K562 (cell line): Measurements from ENCODE around the gene NTPCR. TPM values are rescaled to one million over a fixed set of nuclear protein-coding genes. Genes with fewer than 3 reads are reported as not detected.

Experiments
- ATAC-seq: fragments of 200-7000 bp; cut with Tn5 transposase; 3 replicates; pipeline ENCODE4 v1.9.1; 2020; ENCODE audit warnings: moderate library complexity
- BruUV-seq: library from RNA; stranded (reverse); fragments of 400-500 nt; replicated peaks from 2 replicates; lab custom pipeline; 2021; lab: Mats Ljungman, UMichigan
- CTCF ChIA-PET: fragments of 300-600 bp; formaldehyde crosslinking; extraction: SDS; loops from one replicate; lab custom pipeline; 2021; ENCODE audit warnings: low intra/inter-chr PET ratio; lab: Yijun Ruan, JAX
- POLR2A ChIA-PET: fragments of 300-600, 350-650 bp; sonication (Branson Sonifier 250); formaldehyde crosslinking; extraction: SDS; loops from one replicate; lab custom pipeline; 2021; ENCODE audit warnings: antibody characterized with exemption, inconsistent platforms; lab: Yijun Ruan, JAX
- DNase-seq, 4 experiments: peaks; one replicate each; pipeline versions ENCODE4 v3.0.0 to v3.0.0-alpha.2; 2011 to 2018; ENCODE audit warnings: low spot score in 3 of 4, mixed read lengths in 3 of 4; ENCODE audit errors: extremely low read depth in 1 of 4
- FAIRE-seq: peaks from 2 replicates; lab custom pipeline; 2011; peaks lifted over from hg19 to GRCh38; lab: Jason Lieb, UNC
- H2AFZ ChIP-seq: 2 replicates; pipeline ENCODE4 v1.6.0; 2011; ENCODE audit warnings: low read depth, low read length, control low read depth, inconsistent platforms
- H3K27ac ChIP-seq: fragments of 200-600 bp; 3 replicates; pipeline ENCODE4 v1.8.0; 2011; ENCODE audit warnings: low read depth, mild to moderate bottlenecking, control low read depth, inconsistent platforms, low read length, moderate library complexity, mixed read lengths; ENCODE audit errors: extremely low read depth
- H3K27me3 ChIP-seq, 2 experiments: fragments of 300-600 bp in 1 of 2; 2 replicates in 1 of 2; 3 replicates in 1 of 2; pipeline versions ENCODE4 v1.6.0 to v1.8.0; 2011; ENCODE audit warnings: inconsistent platforms in 2 of 2, low read length in 2 of 2, mild to moderate bottlenecking in 1 of 2, mixed read lengths in 1 of 2, moderate library complexity in 1 of 2; ENCODE audit not compliant: control insufficient read depth in 2 of 2, insufficient read depth in 2 of 2
- H3K36me3 ChIP-seq: fragments of 300-600 bp; 3 replicates; pipeline ENCODE4 v1.8.0; 2011; ENCODE audit warnings: mild to moderate bottlenecking, low read length, inconsistent platforms; ENCODE audit not compliant: control insufficient read depth, insufficient read depth
- H3K4me1 ChIP-seq, 2 experiments: fragments of 200-600 bp in 1 of 2; replicated peaks in 1 of 2; 2 replicates in 1 of 2; 3 replicates in 1 of 2; pipeline versions ENCODE4 v1.5.1 to v1.8.0; 2011; ENCODE audit warnings: inconsistent platforms in 2 of 2, low read length in 2 of 2, mild to moderate bottlenecking in 1 of 2, mixed read lengths in 1 of 2, moderate library complexity in 1 of 2; ENCODE audit not compliant: control insufficient read depth in 2 of 2, insufficient read depth in 2 of 2
- H3K4me2 ChIP-seq: 2 replicates; pipeline ENCODE4 v1.6.1; 2011; ENCODE audit warnings: low read length, control low read depth, inconsistent platforms, mixed read lengths; ENCODE audit not compliant: insufficient read depth
- H3K4me3 ChIP-seq: fragments of 200-600 bp; sonication (generic), shearing (Covaris generic); 2 replicates; pipeline ENCODE4 v1.5.1; 2016; ENCODE audit warnings: control low read depth, inconsistent platforms
- H3K79me2 ChIP-seq: fragments of 200-600 bp; 3 replicates; pipeline ENCODE4 v1.8.0; 2011; ENCODE audit warnings: low read length, inconsistent platforms; ENCODE audit not compliant: control insufficient read depth, insufficient read depth
- H3K9ac ChIP-seq, 2 experiments: 2 replicates each; pipeline versions ENCODE4 v1.6.0 to v1.6.1; 2011; ENCODE audit warnings: low read depth in 2 of 2, low read length in 2 of 2, control low read depth in 1 of 2, inconsistent platforms in 1 of 2, mild to moderate bottlenecking in 1 of 2, mixed read lengths in 1 of 2; ENCODE audit not compliant: insufficient read depth in 1 of 2
- H3K9me1 ChIP-seq: one replicate; pipeline ENCODE4 v1.6.0; 2011; ENCODE audit warnings: inconsistent platforms, mild to moderate bottlenecking, low read length, moderate library complexity; ENCODE audit not compliant: control insufficient read depth, insufficient read depth
- H3K9me3 ChIP-seq: replicated peaks from 2 replicates; pipeline ENCODE4 v1.5.1; 2011; ENCODE audit warnings: low read depth, low read length, inconsistent platforms; ENCODE audit not compliant: control insufficient read depth, insufficient read depth
- H4K20me1 ChIP-seq: replicated peaks from 2 replicates; pipeline ENCODE4 v1.6.1; 2011; ENCODE audit warnings: low read length, inconsistent platforms, mixed read lengths; ENCODE audit not compliant: control insufficient read depth, insufficient read depth
- GABPB2 ChIP-seq: fragments of 250-450 bp; sonication (Bioruptor Pico); conservative IDR thresholded peaks from 2 replicates; pipeline ENCODE4 v1.5.1; 2021; ENCODE audit warnings: mild to moderate bottlenecking
- NRF1 ChIP-seq, 2 experiments: fragments of 450-650 bp; IDR thresholded peaks in 1 of 2; conservative IDR thresholded peaks in 1 of 2; 2 replicates each; pipeline ENCODE4 v1.6.1; 2014; ENCODE audit warnings: mild to moderate bottlenecking in 2 of 2
- ZKSCAN8 ChIP-seq: fragments of 200-800 bp; sonication (Bioruptor generic); IDR thresholded peaks from 2 replicates; pipeline ENCODE4 v1.6.1; 2016; ENCODE audit warnings: missing genetic modification characterization, missing compliant biosample characterization
- ZNF143 ChIP-seq: sonication (generic); formaldehyde crosslinking; IDR thresholded peaks from 2 replicates; pipeline ENCODE4 v1.9.0; 2022; ENCODE audit warnings: mild to moderate bottlenecking, missing genetic modification reagents
- WGBS: fragments of 100-300 bp; shearing (Covaris generic); methylation state at CpG from one replicate; pipeline ENCODE4 v1.1.6; 2016; ENCODE audit warnings: low coverage, mixed read lengths; ENCODE audit not compliant: insufficient coverage; ENCODE audit errors: missing lambda C conversion rate; 5-methylcytosine and 5-hydroxymethylcytosine counted together
- in situ Hi-C: fragments of 300-500 bp; cut with MboI; formaldehyde crosslinking; loops from 4 replicates; pipeline ENCODE4 v1.15.0; 2018; ENCODE audit warnings: inconsistent platforms, mixed read lengths
- intact Hi-C: fragments of 100-400 bp; cut with micrococcal nuclease; formaldehyde crosslinking; loops from 2 replicates; pipeline ENCODE4 v1.14.2; 2022
- polyA plus RNA-seq, 8 experiments: library from polyadenylated mRNA; depleted of rRNA in 4 of 8; stranded (reverse) in 5 of 8; unstranded in 3 of 8; fragments of >200 nt; fragmentation: Nextera tagmentation in 2 of 8; fragmentation: Illumina TruSeq in 1 of 8; extraction: Ambion mirVana in 2 of 8; extraction: Trizol in 1 of 8; gene quantifications; 2 replicates each; pipeline versions ENCODE4 v1.2.1 to v1.2.3, GENCODE V29; 2011 to 2014; ENCODE audit warnings: inconsistent platforms in 1 of 8, missing spikeins in 1 of 8
- total RNA-seq, 7 experiments: library from RNA; depleted of rRNA in 6 of 7; stranded (reverse); fragments of >200 nt in 6 of 7; fragmentation: Illumina TruSeq in 2 of 7; extraction: Trizol in 2 of 7; gene quantifications; 2 replicates each; pipeline versions ENCODE4 v1.2.1 to v1.2.3, GENCODE V29; 2011 to 2021; ENCODE audit warnings: low replicate concordance in 1 of 7
- TF ChIP-seq, protein P1 (sequence below): fragments of 250-450 bp; sonication (Bioruptor Pico); IDR thresholded peaks from 2 replicates; pipeline ENCODE4 v1.5.0; 2022; ENCODE audit warnings: mild to moderate bottlenecking
- TF ChIP-seq, protein P2 (sequence below): fragments of 450-650 bp; formaldehyde crosslinking; IDR thresholded peaks from 2 replicates; pipeline ENCODE4 v1.4.0; 2020; ENCODE audit warnings: mild to moderate bottlenecking, moderate library complexity

NTPCR gene
- total and polyA plus RNA-seq, 9 of the 15 experiments (the other 6 are each of a cell fraction or from before 2014, with no cell fraction given), result 19.3 to 105 (median 48.8) TPM

DNA sequence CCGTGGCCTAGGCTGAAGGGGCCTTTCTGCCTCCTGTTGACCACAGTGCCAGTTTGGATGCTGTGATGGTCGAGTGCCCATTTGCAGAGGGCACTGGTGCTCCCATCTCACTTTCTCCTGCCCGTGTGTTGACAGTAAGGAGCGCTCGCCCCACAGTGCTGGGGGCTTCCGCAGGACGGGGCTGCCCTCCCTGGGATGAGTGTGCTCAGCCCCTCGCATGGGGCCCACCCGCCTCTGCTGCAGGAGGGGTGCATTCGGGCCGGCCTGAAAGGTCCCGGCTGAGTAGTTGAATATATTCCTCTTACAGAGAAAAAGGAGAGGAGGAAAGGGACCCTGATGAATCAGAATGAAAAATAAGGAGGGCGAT lies 37.3 kb downstream of the NTPCR start:
- H3K9ac ChIP-seq, result no peak overlapping the region
- in situ Hi-C loops (no loop called here), intact Hi-C loops (no loop called here)
- H4K20me1 ChIP-seq, result no peaks in the 10 kb centered on the region
- H3K4me2 ChIP-seq, result no peak overlapping the region
- WGBS, result 1% methylated on average over 12 of the region's 13 CpGs
- DNase-seq (no peak), ATAC-seq (no peak)
- no peak overlapping the region for H2AFZ ChIP-seq
- no peak overlapping the region for H3K4me3 ChIP-seq
- H3K79me2 ChIP-seq, result no peaks in the 10 kb centered on the region
- no peak overlapping the region for H3K27ac ChIP-seq
- no TSS peak for BruUV-seq
- ChIA-PET CTCF (no interaction called here), POLR2A (no interaction called here)
- TF ChIP-seq, protein P1, sequence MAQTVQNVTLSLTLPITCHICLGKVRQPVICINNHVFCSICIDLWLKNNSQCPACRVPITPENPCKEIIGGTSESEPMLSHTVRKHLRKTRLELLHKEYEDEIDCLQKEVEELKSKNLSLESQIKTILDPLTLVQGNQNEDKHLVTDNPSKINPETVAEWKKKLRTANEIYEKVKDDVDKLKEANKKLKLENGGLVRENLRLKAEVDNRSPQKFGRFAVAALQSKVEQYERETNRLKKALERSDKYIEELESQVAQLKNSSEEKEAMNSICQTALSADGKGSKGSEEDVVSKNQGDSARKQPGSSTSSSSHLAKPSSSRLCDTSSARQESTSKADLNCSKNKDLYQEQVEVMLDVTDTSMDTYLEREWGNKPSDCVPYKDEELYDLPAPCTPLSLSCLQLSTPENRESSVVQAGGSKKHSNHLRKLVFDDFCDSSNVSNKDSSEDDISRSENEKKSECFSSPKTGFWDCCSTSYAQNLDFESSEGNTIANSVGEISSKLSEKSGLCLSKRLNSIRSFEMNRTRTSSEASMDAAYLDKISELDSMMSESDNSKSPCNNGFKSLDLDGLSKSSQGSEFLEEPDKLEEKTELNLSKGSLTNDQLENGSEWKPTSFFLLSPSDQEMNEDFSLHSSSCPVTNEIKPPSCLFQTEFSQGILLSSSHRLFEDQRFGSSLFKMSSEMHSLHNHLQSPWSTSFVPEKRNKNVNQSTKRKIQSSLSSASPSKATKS (CRISPR knock-in tag), result no peak
- TF ChIP-seq, protein P2, sequence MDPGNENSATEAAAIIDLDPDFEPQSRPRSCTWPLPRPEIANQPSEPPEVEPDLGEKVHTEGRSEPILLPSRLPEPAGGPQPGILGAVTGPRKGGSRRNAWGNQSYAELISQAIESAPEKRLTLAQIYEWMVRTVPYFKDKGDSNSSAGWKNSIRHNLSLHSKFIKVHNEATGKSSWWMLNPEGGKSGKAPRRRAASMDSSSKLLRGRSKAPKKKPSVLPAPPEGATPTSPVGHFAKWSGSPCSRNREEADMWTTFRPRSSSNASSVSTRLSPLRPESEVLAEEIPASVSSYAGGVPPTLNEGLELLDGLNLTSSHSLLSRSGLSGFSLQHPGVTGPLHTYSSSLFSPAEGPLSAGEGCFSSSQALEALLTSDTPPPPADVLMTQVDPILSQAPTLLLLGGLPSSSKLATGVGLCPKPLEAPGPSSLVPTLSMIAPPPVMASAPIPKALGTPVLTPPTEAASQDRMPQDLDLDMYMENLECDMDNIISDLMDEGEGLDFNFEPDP, result no peak
- TF ChIP-seq GABPB2 (CRISPR knock-in tag), result no peak
- no peak for TF ChIP-seq ZNF143 (CRISPR knock-in tag)
- no peak for TF ChIP-seq ZKSCAN8 (CRISPR knock-in tag)
- TF ChIP-seq NRF1 (conservative IDR thresholded peaks at IDR 0.05 in 1 of 2, IDR thresholded peaks at IDR 0.05 in 1 of 2), result no peak
- TF ChIP-seq, all 486 proteins: peak for 0
- H3K9me3 ChIP-seq, result no peaks in the 10 kb centered on the region
- FAIRE-seq, result no peak
- H3K4me1 ChIP-seq, result peaks cover 0 to 13% of the 10 kb centered on the region in 2 experiments; a peak in 3 of 5 replicates
- no peaks in the 10 kb centered on the region for H3K9me1 ChIP-seq
- peaks cover 29 to 73% of the 10 kb centered on the region in 2 experiments; a peak in 4 of 5 replicates for H3K27me3 ChIP-seq
- H3K36me3 ChIP-seq, result no peaks in the 10 kb centered on the region
